Testis (tissue), 3 donors: ENCODE results near the gene LPCAT2. TPM values are rescaled to one million over a fixed set of nuclear protein-coding genes. Genes with fewer than 3 reads are reported as not detected.

Experiments used
- polyA plus RNA-seq: library from polyadenylated mRNA; stranded (reverse); fragments of 350-450 nt; fragmentation: Illumina TruSeq; extraction: RNeasy Lipid Tissue Mini Kit (QIAGEN cat#74804); gene quantifications from one replicate; pipeline ENCODE4 v1.2.3, GENCODE V29; 2014; ENCODE audit warnings: low read depth, low replicate concordance; ENCODE audit not compliant: insufficient read depth
- total RNA-seq, 2 donors: library from RNA; depleted of rRNA; stranded (reverse); fragments of >200 nt; gene quantifications; one replicate each; pipeline ENCODE4 v1.2.3, GENCODE V29; 2016

The LPCAT2 gene
- total and polyA plus RNA-seq, 3 donors from 2014 or later: 6.9 to 12.0 (median 8.5) TPM

Other genes with a start within 250 kb of the LPCAT2 start
- gene IRX6, start 184.9 kb upstream of the LPCAT2 start, total RNA-seq: under 1 TPM; 0.12 to 0.63 TPM
- gene IRX6, start 184.9 kb upstream of the LPCAT2 start, polyA plus RNA-seq: 0.50 TPM
- 100 to 1,000 TPM in 1 of 2 donors, 10 to 100 TPM in 1; 50.9 to 111 TPM for gene MMP2, start 29.9 kb upstream of the LPCAT2 start, total RNA-seq
- gene MMP2, start 29.9 kb upstream of the LPCAT2 start, polyA plus RNA-seq: 250 TPM
- gene CAPNS2, start 57.6 kb downstream of the LPCAT2 start, total RNA-seq: 1 to 10 TPM in 1 of 2 donors, under 1 TPM in 1; 0.74 to 1.0 TPM
- not detected for gene CAPNS2, start 57.6 kb downstream of the LPCAT2 start, polyA plus RNA-seq
- 1 to 10 TPM; 3.5 to 5.7 TPM for gene SLC6A2, start 146.9 kb downstream of the LPCAT2 start, total RNA-seq
- gene SLC6A2, start 146.9 kb downstream of the LPCAT2 start, polyA plus RNA-seq: 16.6 TPM